ENCODE measurements around the gene TMEM51.

DNA sequence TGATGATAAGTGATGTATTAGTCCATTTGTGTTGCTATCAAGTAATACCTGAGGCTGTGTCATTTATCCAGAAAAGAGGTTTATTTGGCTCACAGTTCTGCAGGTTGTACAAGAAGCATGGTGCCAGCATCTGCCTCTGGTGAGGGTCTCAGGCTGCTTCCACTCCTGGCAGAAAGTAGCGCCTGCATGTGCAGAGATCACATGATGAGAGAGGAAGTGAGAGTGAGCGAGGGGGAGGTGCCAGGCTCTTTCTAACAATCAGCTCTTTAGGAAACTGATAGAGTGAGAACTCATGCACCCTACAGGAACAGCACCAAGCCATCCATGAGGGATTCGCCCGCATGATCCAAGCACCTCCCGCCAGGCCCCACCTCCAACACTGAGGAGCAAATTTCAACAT is 91.3 kb downstream of the TMEM51 start:
- TF ChIP-seq POLR2AphosphoS5 (IDR thresholded peaks at IDR 0.05; ENCODE audit: insufficient read depth in 1 of 2, low read depth in 1 of 2) (no peak), POLR2A (IDR thresholded peaks at IDR 0.05) (no peak)
- TF ChIP-seq, protein P1, sequence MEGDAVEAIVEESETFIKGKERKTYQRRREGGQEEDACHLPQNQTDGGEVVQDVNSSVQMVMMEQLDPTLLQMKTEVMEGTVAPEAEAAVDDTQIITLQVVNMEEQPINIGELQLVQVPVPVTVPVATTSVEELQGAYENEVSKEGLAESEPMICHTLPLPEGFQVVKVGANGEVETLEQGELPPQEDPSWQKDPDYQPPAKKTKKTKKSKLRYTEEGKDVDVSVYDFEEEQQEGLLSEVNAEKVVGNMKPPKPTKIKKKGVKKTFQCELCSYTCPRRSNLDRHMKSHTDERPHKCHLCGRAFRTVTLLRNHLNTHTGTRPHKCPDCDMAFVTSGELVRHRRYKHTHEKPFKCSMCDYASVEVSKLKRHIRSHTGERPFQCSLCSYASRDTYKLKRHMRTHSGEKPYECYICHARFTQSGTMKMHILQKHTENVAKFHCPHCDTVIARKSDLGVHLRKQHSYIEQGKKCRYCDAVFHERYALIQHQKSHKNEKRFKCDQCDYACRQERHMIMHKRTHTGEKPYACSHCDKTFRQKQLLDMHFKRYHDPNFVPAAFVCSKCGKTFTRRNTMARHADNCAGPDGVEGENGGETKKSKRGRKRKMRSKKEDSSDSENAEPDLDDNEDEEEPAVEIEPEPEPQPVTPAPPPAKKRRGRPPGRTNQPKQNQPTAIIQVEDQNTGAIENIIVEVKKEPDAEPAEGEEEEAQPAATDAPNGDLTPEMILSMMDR (IDR thresholded peaks at IDR 0.05), result no peak
